ENCODE results near the gene PAAF1.
A peak's percentile ranks its signal among the peaks of the same experiment; 100 is the strongest.

PAAF1 gene

DNA sequence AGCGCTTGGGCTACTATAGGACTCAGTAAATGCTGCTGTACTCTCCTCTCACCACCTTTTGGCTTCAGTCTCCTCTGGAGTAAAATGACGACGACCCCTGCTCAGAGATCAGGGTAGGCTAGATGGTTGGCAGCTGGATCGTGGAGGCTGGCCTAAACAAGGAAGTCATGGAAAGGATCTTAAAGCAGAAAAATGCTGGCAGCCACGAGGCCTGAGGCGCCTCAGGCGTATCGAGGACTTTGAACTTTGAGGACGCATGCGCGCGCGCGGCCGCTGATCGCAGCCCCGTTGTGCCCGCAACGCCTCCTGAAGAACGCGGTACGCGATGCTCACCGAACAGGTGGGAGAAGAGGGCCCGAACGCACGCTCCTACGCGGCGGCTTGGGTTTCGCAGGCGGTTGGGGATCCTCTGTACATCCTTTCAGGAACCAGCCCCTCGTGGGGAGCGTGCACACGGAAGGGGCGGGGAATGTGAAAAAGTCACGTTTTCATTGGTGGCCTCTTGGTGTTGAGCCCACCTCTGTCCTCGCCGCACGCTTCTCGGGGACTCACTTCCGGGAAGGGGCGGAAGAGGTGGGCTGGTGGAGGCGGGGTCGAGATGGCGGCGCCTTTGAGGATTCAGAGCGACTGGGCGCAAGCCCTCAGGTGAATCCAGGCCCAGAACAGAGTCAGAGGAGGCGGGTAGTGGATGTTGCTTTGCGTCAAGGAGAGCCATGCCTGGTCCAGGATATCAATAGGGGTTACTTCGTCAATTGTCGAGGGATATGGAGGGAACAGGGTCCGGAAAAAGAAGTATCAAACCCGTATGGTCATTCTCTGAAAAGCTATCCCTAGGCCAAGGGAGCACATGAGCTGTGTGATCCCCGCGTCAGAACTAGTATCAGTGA lies at the start of gene PAAF1, which contains the start of gene COA4:
TSS of gene PAAF1 (plus strand) at position 576 of the 887 bp plus-strand sequence. CDS start at position 599, 23 bp downstream.
TSS of gene COA4 (minus strand) at position 423 of the 887 bp plus-strand sequence. CDS start 3,468 bp downstream, outside the sequence.
- peak; percentile 99 for DNase-seq (ENCODE audit: insufficient read length, low spot score)
- FAIRE-seq = peak; percentile 96

GRCh38 chr11:73830261-73830660 lies 46.5 kb upstream of the PAAF1 start:
- DNase-seq (ENCODE audit: insufficient read length, low spot score) (no peak), FAIRE-seq (no peak)

DNA sequence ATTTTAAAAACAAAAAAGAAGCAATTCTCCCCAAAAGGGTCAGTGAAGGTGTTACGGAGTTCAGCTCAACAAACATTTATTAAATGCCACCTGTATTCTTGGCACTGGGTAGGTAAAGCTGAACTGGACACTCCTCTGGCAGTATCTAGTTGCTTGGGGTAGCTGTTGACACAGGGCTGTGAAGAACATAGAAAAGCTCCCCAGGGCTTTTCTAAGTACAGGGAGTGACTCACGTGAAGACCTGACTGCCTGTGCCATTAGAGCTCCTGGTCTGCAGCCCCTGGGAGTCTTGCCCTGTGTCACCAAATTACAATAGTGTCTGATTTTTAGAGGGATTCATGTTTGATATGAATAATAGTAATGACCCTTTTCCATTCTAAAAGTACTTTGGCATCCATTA lies 43.7 kb upstream of the PAAF1 start:
- DNase-seq (ENCODE audit: insufficient read length, low spot score) (no peak), FAIRE-seq (no peak)

- peak; percentile 29 for DNase-seq (ENCODE audit: insufficient read length, low spot score)
- no peak for FAIRE-seq
These were observed 38.2 kb upstream of the PAAF1 start for GRCh38 chr11:73838443-73839122.

GRCh38 chr11:73839123-73839457 lies 37.7 kb upstream of the PAAF1 start:
- FAIRE-seq (no peak), DNase-seq (ENCODE audit: insufficient read length, low spot score) (no peak)

DNA sequence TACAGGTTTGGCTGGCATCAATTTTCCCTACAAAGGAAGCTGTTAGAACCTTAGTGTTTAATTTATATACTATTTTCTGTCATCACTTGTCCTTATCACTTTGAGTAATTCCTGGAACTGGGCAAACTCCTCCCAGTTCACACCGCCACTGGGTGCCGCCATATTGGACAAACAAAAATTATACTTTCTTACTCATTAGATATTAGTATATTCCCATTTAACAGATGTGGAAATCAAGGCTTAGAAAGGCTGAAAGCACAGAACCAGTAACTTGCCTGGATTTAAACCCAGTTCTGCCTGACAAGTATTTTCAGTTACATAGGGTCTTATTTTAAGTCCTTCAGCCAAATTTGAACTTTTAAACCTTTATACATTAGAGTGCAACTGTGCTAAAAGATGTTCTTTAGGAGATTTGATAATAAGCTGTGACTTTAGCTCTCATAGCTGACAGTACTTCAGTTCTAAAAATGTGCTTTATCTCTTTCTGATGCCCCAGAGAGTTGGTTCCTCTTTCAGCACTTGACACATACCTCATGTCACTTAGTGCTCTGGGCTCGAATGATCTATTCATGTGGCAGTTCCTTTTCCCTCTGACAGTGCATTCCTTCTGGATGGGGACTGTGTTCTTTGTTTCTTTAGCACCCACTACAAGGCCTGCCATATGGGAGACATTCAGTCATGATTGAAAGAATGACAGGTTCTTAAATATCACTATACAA lies 25.6 kb upstream of the PAAF1 start:
- FAIRE-seq = no peak
- no peak for DNase-seq (ENCODE audit: insufficient read length, low spot score)

DNA sequence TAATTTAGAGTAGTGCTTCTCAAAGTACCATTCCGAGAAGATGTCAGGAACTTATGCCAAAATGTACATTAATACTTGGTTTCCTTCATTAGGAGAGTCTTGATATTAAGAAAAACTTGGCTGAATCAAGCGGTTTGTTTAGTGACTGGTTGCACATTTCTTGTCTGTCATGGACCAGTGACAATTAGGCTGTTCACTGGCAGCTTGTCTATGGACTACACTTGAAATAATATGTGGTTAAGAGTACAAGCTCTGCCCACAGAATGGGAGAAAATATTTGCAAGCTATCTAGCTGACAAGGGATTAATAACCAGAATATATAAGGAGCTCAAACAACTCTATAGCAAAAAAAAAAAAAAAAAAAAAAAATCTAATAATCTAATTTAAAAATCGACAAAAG lies 24.8 kb upstream of the PAAF1 start:
- no peak for DNase-seq (ENCODE audit: insufficient read length, low spot score)

DNA sequence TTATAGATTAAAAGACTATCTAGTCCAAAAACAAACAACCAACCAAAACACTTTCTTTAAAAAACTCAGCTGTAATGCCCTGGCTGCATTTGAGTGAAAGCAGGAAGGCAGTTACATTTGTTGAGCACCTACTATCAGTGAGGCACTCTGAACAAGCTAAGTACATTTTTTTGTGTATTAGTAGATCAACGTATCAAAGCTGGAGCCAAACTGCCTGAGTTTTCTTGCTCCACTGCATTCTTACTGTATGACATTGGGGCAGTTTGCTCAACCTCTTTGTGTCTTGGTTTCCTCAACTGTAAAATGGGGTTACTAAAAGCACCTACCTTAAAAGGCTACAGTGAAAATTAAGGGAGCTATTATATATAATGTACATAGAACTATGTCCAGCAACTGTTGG lies 22.1 kb upstream of the PAAF1 start:
- FAIRE-seq = no peak
- DNase-seq (ENCODE audit: insufficient read length, low spot score) = no peak

More for the DNA sequence above, 24.8 kb upstream of the PAAF1 start:
- no peak for FAIRE-seq

GRCh38 chr11:73856031-73856567 lies 20.7 kb upstream of the PAAF1 start:
- DNase-seq (ENCODE audit: insufficient read length, low spot score) (no peak), FAIRE-seq (no peak)

DNA sequence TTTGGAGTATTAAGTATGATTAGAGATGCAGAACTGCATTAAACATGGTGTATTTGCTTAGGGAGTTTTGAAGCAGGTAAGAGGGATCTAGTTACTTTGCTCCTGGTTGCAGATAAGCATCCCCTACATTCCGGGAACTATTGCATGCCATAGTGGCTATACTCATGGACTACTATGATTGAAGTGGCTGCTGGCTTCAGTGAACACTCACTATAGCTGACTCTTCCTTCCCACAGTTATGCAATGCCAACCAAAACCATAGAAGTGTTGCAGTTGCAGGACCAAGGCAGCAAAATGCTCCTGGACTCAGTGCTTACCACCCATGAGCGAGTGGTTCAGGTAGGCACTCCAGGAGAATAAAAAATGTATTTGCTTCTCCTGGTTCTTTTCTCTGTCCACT lies 17.1 kb upstream of the PAAF1 start:
- no peak for FAIRE-seq
- no peak for DNase-seq (ENCODE audit: insufficient read length, low spot score)

DNA sequence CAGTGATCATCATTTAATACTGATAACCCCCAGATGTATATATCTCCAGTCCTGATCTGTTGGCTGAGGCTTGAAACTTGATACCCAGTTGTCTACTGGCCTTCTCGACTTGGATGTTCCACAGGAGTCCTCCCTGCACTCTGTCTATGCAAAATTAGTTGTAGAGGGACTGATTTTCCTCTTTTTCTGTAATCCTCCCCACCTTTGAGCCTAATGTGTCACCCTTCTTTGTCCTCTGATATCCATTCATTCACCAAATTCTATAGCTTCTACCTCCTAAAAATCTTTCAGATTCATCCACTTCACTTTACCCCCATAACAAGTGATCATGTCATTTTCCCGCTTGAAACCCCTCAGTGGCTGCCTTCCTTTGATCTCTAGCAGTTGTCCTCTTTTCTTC lies 16.6 kb upstream of the PAAF1 start:
- DNase-seq (ENCODE audit: insufficient read length, low spot score) (no peak), FAIRE-seq (no peak)

DNA sequence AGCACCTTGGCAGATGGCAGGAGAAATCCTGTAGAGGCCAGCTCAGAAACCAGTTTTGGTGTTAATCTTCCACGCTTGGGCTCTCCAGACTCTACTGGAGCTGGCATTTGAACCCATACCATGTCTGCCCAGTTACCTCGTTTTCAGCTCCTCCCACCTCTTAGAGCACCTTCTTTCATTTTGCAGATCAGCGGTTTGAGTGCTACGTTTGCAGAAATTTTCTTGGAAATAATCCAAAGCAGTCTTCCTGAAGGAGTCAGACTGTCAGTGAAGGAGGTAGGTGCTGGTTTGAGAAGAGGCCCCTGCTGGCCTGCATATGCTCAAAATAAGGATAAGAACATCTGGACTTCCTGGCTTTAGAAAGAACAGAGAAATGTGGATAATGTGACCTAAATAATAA lies 13.8 kb upstream of the PAAF1 start:
- DNase-seq (ENCODE audit: insufficient read length, low spot score) = no peak

GRCh38 chr11:73866095-73866579 lies 10.7 kb upstream of the PAAF1 start:
- FAIRE-seq = no peak
- no peak for DNase-seq (ENCODE audit: insufficient read length, low spot score)

More for the DNA sequence above, 13.8 kb upstream of the PAAF1 start:
- FAIRE-seq = no peak

- DNase-seq (ENCODE audit: insufficient read length, low spot score) = peak; percentile 90
- peak; percentile 54 for FAIRE-seq
These were observed 10.2 kb upstream of the PAAF1 start for GRCh38 chr11:73866586-73866996.

GRCh38 chr11:73869332-73869949 lies 7.4 kb upstream of the PAAF1 start:
- FAIRE-seq (no peak), DNase-seq (ENCODE audit: insufficient read length, low spot score) (no peak)

DNA sequence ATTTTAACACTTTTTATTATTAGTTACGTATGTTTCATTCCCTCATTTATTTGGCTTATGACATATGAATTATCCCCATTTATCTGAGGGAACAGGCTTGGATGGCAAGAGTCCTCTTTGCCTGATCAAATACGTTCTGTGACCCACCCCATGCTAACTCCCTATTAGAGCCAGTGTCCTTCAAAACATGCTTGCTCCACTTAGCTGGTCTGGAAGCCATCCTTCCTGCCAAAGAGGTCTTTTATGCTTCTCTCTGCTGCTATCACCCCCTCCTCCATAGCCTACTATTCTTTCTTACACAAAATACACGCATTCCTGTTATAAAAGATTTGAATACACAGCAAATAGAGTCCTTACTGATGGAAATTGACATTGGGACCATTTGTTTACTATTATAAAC lies 6.5 kb upstream of the PAAF1 start:
- FAIRE-seq = no peak

DNA sequence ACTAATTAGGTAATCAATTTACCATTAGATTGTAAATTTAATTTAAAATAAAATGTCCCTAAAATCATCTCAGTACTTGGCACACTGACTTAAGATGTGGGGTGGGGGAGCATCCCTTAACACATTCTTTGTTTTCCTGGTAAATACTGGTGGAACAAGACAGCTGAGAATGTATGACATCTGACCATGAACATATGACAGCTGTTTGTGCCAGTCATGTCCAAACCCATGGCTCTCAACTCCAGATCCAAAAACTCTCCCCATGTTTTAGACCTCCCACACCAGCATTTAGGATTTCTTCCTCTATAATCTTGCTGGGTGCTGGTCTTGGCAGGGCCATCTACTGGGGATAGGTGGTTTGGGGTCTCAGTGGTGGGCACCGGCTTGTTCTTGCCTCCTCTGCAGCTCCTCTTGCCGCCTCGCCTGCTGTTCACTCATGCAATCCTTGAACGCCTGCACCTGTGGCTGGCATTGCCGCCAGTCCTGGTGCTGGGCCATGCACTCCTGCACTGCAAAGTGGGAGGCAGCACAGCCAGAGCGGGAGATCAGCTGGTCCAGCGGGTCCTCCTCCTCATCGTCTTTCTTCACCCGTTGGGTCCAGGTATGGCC lies 3.9 kb upstream of the PAAF1 start:
- DNase-seq (ENCODE audit: insufficient read length, low spot score) (no peak), FAIRE-seq (no peak)

More for the DNA sequence above, 6.5 kb upstream of the PAAF1 start:
- DNase-seq (ENCODE audit: insufficient read length, low spot score) = no peak

GRCh38 chr11:73875380-73875779 lies 1.4 kb upstream of the PAAF1 start:
- FAIRE-seq (no peak), DNase-seq (ENCODE audit: insufficient read length, low spot score) (no peak)

GRCh38 chr11:73875840-73876239 lies 959 bp upstream of the PAAF1 start:
- no peak for FAIRE-seq
- no peak for DNase-seq (ENCODE audit: insufficient read length, low spot score)

DNA sequence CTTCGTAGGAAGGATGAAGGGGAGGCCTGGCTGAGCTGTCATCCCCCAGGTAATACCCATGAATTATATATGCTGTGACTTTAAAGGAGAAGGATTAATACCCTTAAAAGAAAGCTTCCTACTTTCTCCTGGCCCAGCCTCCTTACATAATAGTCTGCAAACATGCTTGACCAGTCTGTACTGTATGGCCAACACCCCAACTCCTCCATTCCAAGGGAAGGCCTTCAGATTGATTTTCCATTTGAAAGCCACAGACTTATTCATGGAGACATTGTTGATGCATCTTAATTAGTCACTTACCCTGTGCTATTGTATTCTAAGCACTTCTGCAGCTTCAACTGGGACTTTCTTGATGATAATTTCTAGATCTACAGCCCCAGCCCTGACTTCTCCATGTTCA lies 2.0 kb downstream of the PAAF1 start:
- FAIRE-seq (no peak), DNase-seq (ENCODE audit: insufficient read length, low spot score) (no peak)
